NCI-H2029 treated with DMSO at 0.1 percent for 48 hours (cell line): ENCODE results near the gene GZF1.
"Not testable (repeated sequence)": the region's sequence is repeated elsewhere in the genome, so short reads cannot be mapped to it uniquely, and the experiment has no call there.

ENCODE experiments used
- DNase-seq: peaks from one replicate; lab custom pipeline; 2025; lab: John Stamatoyannopoulos, UW

GZF1 gene

DNA sequence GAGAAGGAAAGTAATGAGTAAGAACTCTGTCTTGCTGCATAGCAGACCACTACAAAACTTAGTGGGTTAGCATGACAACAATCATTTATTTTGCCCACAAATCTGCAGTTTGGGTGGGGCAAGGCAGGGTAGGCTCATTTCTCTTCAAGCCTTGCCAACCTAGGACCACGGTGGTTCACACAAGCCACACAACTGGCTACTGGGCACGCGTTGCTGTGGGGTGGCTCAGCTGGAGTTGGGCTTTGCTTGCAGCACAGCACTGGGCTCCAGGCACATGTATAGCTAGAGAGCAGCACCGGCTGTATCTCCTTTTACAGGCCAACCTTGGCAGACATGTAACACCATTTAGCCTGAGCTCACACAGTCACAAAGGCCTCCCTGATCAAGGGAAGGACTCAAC is 16.0 kb upstream of the GZF1 start:
- no peak for DNase-seq

DNA sequence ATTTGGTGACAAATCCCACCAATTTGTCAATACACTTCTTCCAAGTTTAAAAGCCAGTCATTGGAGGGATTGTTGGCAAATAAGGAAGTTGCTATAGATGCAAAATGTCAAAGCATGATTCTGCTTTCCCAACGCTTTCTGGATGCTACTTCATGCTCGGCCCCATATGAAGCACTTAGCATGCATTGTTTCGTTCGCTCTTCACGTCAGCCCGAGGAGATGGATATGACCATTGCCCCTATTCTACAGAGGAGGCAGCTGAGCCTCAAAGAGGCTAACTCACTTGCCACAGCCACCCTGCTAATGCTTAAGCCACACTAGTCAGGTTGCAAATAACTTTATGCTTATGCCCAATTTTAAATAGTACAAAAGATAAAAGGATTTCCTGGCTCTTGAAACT is 14.2 kb upstream of the GZF1 start:
- no peak for DNase-seq

GRCh38 chr20:23348510-23348909 is 13.5 kb upstream of the GZF1 start:
- not testable (repeated sequence) for DNase-seq

GRCh38 chr20:23349338-23350195 is 12.4 kb upstream of the GZF1 start:
- peak; percentile 24 for DNase-seq

DNA sequence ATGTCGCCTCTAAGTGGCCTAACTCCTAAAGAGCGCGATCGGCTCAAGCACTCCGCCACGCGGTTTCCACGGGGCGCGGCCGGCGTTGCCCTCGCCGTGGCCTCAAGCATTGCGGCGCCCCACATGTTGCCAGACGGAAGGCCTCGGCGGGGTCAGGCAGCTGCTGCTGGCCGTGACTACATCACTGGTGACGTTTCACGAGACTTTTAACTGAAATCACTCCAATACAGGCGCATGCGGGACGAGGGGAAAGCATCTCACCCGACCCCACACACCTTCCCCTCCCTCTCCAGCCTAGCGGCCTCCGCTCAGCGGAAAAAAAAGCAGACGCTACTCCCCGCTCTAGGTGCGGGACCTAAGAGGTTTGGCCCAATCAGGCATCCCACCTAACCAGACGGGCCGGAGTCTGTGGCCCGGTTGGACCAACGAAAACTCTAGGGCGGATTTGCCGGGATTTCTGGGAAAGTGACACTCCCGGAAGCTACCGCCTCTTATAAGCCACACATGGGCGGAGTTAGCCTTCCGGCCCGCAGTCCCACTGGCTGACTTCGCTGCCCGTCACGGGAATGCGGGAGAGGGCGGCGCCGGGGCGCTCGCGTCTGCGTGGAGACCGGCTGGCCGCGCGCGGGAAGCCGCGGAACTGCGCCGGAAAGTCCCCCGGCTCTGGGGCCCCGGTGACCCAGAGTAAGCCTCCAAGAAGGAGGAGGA is 11.6 kb upstream of the GZF1 start, which contains the start of gene NXT1:
TSS of gene NXT1 (plus strand) at position 596 of the 708 bp plus-strand sequence. CDS start 3,251 bp downstream, outside the sequence.
- DNase-seq: peak; percentile 84

DNA sequence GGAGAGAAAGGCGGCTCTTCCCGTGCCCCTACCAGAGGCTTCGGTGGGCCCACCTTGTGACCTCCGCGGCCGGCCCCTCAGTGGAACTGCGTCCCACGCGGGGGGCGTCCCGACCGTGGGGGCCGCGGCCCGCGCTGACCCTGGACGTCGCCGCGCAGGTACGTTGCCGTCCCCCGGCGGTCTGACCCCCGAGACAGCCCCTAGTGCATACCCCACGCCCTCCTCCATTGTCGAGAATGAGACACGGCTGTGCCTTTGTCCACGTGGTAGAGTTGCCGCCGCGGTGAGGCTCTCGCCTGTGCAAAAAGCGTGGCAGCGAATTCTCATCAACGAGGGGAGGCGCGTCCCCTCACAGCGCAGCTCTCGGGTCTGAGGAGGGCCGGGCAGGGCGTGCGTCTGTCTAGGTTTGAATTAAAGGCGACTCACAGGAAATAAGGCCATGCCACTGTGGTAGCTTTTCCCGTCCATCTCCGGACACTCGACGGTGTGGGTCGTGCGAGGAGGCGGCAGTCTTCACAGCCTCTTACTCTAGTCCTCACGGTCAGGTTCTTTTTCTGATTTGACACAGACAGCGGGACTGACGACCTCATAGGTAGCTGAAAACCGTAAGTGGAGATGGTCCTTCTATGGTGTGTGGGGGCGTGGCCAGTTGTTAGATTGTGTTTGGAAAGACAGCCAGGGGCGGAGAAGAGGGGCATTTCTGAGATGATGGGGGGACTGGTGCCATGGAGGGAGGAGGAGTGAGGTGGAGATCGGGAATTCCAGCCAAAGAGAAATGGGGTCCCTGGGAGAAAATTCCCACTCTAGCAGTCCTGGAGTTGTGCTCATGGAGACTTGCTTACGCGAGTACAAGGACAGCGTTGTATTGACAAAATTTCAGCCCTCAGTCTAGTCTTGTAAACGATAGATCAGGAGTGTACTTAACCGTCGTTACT is 10.8 kb upstream of the GZF1 start:
- peak; percentile 47 for DNase-seq

GRCh38 chr20:23356203-23356602 is 5.8 kb upstream of the GZF1 start:
- DNase-seq: no peak

DNA sequence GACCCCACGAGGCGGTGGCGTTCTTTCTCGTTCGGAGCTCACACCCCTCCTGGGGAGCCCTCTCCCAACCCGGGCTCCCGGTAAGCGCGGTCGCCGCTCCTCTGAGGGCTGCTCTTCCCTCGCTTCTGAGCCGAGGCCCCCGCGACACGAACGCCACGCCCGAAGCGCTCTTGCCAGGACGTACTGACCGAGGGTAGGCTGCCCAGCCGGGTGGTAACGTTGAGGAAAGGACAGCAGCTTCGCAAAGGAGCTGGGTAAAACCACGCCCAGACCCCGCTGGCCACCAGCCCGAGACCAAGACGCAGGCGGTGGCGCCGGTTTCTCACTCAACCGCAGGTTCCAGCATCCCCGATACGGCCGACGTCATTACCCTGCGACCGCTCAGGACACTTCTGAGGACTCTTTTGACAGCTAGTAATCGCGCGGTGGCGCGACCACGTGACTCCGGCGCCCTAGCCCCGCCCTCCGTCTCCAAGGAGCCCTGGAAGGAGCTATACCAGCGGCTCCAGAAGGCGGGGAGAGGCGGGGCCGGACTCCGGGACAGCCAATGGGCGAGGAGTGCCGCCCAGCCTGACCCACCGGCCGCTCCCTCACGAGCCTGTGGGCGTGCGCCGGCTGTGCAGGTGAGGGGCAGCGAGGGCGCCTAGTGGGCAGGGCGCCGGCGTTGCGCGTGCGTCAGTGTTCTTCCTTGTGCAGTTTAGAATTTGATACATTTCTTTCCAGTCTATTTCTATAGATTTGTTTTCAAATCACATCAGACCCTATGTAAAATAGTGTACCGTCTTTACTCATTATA is 4.0 kb upstream of the GZF1 start:
- peak; percentile 89 for DNase-seq

DNA sequence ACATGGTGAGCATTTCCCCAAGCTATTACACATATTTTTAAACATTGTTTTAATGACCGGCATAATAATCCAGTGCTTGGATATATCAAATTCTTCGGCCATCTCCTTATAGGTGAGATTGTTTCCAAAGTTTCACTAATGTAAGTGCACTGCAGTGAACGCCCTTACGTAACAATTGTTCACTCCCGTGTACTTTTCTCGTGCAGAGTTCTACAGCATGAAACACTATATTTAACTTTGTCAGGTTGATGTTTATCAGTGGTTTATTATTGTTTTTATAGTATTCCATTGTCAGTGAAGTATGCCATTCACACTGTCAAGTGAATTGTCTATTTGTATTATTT is 3.4 kb upstream of the GZF1 start:
- no peak for DNase-seq

DNA sequence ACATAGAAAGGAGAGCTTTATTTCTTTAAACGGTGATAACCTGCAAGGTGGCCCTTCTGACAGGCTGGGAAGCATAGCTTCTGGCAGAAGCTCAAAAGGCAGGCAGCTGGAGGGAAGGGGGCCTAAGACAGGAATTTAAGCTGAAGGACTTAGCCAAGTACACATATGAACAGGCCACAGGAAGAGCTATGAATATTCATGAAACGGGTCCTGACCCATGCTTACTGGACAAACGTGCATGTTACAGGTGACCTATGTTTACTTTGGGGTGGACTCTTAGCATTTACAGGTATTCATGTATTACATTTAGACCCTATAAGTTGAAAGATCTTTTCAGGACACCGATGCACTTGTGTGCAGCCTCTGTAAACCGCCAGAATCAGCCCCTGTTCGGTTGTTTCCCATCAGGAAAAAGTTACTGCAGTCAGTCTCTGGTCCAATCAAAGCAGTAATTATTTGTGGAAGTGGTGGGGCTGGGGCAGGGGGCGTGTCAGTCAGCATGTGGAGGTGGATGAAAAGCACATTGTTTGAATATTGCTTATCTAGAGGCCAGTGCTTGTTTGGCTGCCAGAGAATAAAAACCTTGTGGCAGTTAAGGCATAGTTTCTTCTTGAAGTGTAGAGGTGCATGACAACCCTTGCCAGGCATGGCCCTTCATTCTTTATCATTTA is 2.9 kb upstream of the GZF1 start:
- DNase-seq: no peak

GRCh38 chr20:23360531-23360930 is 1.5 kb upstream of the GZF1 start:
- DNase-seq: no peak

GRCh38 chr20:23361119-23361475 is 885 bp upstream of the GZF1 start:
- DNase-seq: peak; percentile 8

GRCh38 chr20:23362392-23363256 is 642 bp downstream of the GZF1 start:
- DNase-seq: no peak

- no peak for DNase-seq
These were observed 1.3 kb downstream of the GZF1 start for GRCh38 chr20:23363257-23363649.

DNA sequence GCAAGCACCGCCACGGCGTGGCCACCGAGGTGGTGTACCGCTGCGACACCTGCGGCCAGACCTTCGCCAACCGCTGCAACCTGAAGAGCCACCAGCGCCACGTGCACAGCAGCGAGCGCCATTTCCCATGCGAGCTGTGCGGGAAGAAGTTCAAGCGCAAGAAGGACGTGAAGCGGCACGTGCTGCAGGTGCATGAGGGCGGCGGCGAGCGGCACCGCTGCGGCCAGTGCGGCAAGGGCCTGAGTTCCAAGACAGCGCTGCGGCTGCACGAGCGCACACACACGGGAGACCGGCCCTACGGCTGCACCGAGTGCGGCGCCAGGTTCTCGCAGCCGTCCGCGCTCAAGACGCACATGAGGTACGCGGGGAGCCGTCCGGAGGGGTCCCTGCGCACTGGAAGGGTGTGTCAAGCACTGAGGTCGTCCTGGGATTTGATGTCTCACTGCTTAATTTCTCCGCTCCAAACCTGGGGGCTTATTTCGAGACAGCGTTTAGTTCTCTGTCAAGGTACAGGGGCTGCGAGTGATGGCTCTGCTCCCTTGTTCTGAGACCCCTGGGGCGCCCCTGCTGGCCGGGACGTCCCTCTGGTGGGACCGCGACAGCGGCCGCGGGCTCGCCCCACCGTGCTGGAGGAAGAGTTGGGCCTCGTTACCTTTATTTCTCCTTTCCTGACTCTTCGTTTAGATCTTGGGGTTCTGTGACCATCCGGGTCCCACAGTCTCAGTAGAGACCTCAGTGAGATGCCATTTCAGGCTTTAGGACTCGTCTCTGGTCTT is 3.6 kb downstream of the GZF1 start:
- DNase-seq: no peak

DNA sequence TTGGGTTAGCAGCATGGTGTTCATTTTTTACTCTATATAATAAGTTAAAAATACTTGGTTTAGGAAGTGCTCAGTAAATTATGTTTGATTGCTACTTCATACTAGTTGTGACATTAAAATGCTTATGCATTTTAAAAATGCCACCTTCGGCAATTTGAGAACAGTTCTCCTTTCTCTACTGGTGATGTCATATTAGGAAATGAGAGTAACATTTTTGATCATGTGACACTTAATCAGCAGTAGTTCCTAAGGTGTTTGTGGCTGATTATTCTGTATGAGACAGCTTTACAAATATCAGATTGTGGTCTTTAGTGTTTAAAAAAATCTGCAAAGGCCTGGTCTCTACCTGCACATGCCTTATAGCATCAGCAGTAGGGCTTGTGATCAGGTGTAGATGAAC is 4.4 kb downstream of the GZF1 start:
- DNase-seq: no peak

- no peak for DNase-seq
These were observed 5.8 kb downstream of the GZF1 start for GRCh38 chr20:23367770-23368169.

DNA sequence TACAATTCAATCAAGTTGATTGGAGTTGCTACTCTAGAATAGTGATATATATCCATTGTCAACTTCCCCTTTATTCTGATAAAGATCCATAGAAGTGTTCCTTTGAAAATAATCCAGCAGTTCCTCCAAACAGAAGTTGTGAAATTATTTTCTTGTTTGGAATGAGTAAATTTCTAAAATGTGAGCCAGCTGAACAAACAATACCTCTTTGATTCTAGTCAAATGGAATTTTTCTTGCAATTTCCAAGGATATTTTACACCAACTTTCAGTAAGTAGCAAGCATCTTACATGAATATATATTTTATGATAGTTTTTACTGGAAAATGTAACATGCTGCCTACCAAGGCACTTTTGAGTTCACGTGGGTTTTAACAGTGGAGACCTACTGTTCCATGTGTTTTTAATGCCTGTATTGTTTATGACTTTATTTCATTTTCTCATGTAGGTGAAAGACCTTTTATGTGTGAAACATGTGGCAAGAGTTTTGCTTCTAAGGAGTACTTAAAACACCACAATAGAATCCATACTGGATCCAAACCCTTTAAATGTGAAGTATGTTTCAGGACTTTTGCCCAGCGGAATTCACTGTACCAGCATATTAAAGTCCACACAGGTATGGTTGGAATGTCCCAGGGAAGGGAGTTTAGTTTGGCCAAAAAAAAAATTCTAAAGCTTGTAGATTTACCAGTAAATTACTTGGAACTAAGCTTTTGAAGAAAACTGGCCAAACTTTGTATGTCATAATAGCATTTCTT is 6.5 kb downstream of the GZF1 start:
- DNase-seq: no peak
